ENCODE data around the gene SMTN. TPM values are rescaled to one million over a fixed set of nuclear protein-coding genes. Genes with fewer than 3 reads are reported as not detected.

The SMTN gene
- total and polyA plus RNA-seq, 9 of the 15 experiments (the other 6 are each of a cell fraction or from before 2014, with no cell fraction given), result 2.5 to 41.1 (median 16.1) TPM

GRCh38 chr22:31038686-31039085 is 42.4 kb upstream of the SMTN start:
- in situ Hi-C loops (cut with MboI), result no loop called here
- Histone ChIP-seq H3K9me1 (ENCODE audit: control insufficient read depth, insufficient read depth, low read length) (no peaks in the 10 kb centered on the region), H2AFZ (ENCODE audit: low read depth, low read length) (no peak overlapping the region), H3K79me2 (ENCODE audit: control insufficient read depth, insufficient read depth, low read length) (no peaks in the 10 kb centered on the region), H3K27me3 (ENCODE audit: control insufficient read depth in 2 of 2, insufficient read depth in 2 of 2, low read length in 2 of 2) (no peaks in the 10 kb centered on the region), H3K36me3 (ENCODE audit: control insufficient read depth, insufficient read depth, low read length) (no peaks in the 10 kb centered on the region), H3K4me2 (ENCODE audit: insufficient read depth, low read length) (no peak overlapping the region), H3K9ac (ENCODE audit: insufficient read depth in 1 of 2, low read depth in 2 of 2, low read length in 2 of 2) (no peak overlapping the region), H3K4me1 (replicated peaks in 1 of 2; ENCODE audit: control insufficient read depth in 2 of 2, insufficient read depth in 2 of 2, low read length in 2 of 2) (no peaks in the 10 kb centered on the region), H3K4me3 (no peak overlapping the region), H3K9me3 (replicated peaks; ENCODE audit: control insufficient read depth, insufficient read depth, low read depth, low read length) (no peaks in the 10 kb centered on the region), H3K27ac (ENCODE audit: extremely low read depth, low read depth, low read length) (no peak overlapping the region), H4K20me1 (replicated peaks; ENCODE audit: control insufficient read depth, insufficient read depth, low read length) (no peaks in the 10 kb centered on the region)
- ATAC-seq (no peak), DNase-seq (ENCODE audit: extremely low read depth in 1 of 4, low spot score in 3 of 4) (no peak), FAIRE-seq (no peak)
- ChIA-PET CTCF (ENCODE audit: low intra/inter-chr PET ratio) (no interaction called here), POLR2A (no interaction called here)
- BruUV-seq (replicated peaks), result no TSS peak
- intact Hi-C loops (cut with micrococcal nuclease), result no loop called here
- TF ChIP-seq MED1 (CRISPR knock-in tag; IDR thresholded peaks at IDR 0.05; ENCODE audit: borderline replicate concordance) (no peak), ZFP36 (IDR thresholded peaks at IDR 0.05; ENCODE audit: low read depth, low read length, partially characterized antibody) (peak; percentile 27)
- WGBS (ENCODE audit: insufficient coverage, low coverage, missing lambda C conversion rate), result 0% methylated on average over 1 of the region's 1 CpG

GRCh38 chr22:31039393-31039792 is 41.7 kb upstream of the SMTN start:
- no peak overlapping the region for H2AFZ ChIP-seq (ENCODE audit: low read depth, low read length)
- H3K9me1 ChIP-seq (ENCODE audit: control insufficient read depth, insufficient read depth, low read length), result no peaks in the 10 kb centered on the region
- no peak for DNase-seq (ENCODE audit: extremely low read depth in 1 of 4, low spot score in 3 of 4)
- no peaks in the 10 kb centered on the region for H3K36me3 ChIP-seq (ENCODE audit: control insufficient read depth, insufficient read depth, low read length)
- no peak overlapping the region for H3K4me2 ChIP-seq (ENCODE audit: insufficient read depth, low read length)
- intact Hi-C loops (cut with micrococcal nuclease), result no loop called here
- no peak for ATAC-seq
- H3K27me3 ChIP-seq (ENCODE audit: control insufficient read depth in 2 of 2, insufficient read depth in 2 of 2, low read length in 2 of 2), result no peaks in the 10 kb centered on the region
- H3K9ac ChIP-seq (ENCODE audit: insufficient read depth in 1 of 2, low read depth in 2 of 2, low read length in 2 of 2), result no peak overlapping the region
- POLR2A ChIA-PET, result interaction anchor here (0.6 kb wide), 2 partner anchors 14 to 44 kb away, joined by 3 read pairs; no protein-coding TSS in a partner anchor
- H3K4me1 ChIP-seq (replicated peaks in 1 of 2; ENCODE audit: control insufficient read depth in 2 of 2, insufficient read depth in 2 of 2, low read length in 2 of 2), result no peaks in the 10 kb centered on the region; a peak in 1 of 5 replicates
- H3K4me3 ChIP-seq, result no peak overlapping the region
- no peaks in the 10 kb centered on the region for H3K79me2 ChIP-seq (ENCODE audit: control insufficient read depth, insufficient read depth, low read length)
- CTCF ChIA-PET (ENCODE audit: low intra/inter-chr PET ratio), result no interaction called here
- H4K20me1 ChIP-seq (replicated peaks; ENCODE audit: control insufficient read depth, insufficient read depth, low read length), result no peaks in the 10 kb centered on the region
- H3K27ac ChIP-seq (ENCODE audit: extremely low read depth, low read depth, low read length), result no peak overlapping the region
- FAIRE-seq, result no peak
- 22% methylated on average over 7 of the region's 9 CpGs for WGBS (ENCODE audit: insufficient coverage, low coverage, missing lambda C conversion rate)
- BruUV-seq (replicated peaks), result no TSS peak
- no peaks in the 10 kb centered on the region for H3K9me3 ChIP-seq (replicated peaks; ENCODE audit: control insufficient read depth, insufficient read depth, low read depth, low read length)
- in situ Hi-C loops (cut with MboI), result no loop called here
- TF ChIP-seq ZNF449 (CRISPR knock-in tag; IDR thresholded peaks at IDR 0.05), result no peak
- TF ChIP-seq RBM25 (IDR thresholded peaks at IDR 0.05; ENCODE audit: low read depth, low read length, severe bottlenecking), result no peak
- no peak for TF ChIP-seq ILK (tag; IDR thresholded peaks at IDR 0.05; ENCODE audit: borderline replicate concordance, low read depth)
- no peak for TF ChIP-seq RCOR1 (IDR thresholded peaks at IDR 0.05; ENCODE audit: borderline replicate concordance in 1 of 2, low read depth in 2 of 2, low read length in 2 of 2)
- no peak for TF ChIP-seq RAD51 (IDR thresholded peaks at IDR 0.05; ENCODE audit: borderline replicate concordance, low read depth)
- TF ChIP-seq SRSF7 (optimal IDR thresholded peaks at IDR 0.05; ENCODE audit: low read depth, low read length), result no peak
- TF ChIP-seq ERF (CRISPR knock-in tag; IDR thresholded peaks at IDR 0.05), result no peak
- TF ChIP-seq ZNF695 (CRISPR knock-in tag; IDR thresholded peaks at IDR 0.05), result no peak
- TF ChIP-seq FUS (optimal IDR thresholded peaks at IDR 0.05; ENCODE audit: low read depth, low read length), result no peak
- no peak for TF ChIP-seq RBM14 (IDR thresholded peaks at IDR 0.05; ENCODE audit: borderline replicate concordance, insufficient read depth, low read depth, low read length)
- no peak for TF ChIP-seq TOE1 (IDR thresholded peaks at IDR 0.05; ENCODE audit: borderline replicate concordance)
- no peak for TF ChIP-seq TOE1 (CRISPR knock-in tag; IDR thresholded peaks at IDR 0.05; ENCODE audit: borderline replicate concordance, low read depth)
- no peak for TF ChIP-seq ZNF124 (CRISPR knock-in tag; IDR thresholded peaks at IDR 0.05)

Data from K562 (cell line).